HepG2 (cell line): ENCODE data around the gene PCSK6. TPM values are rescaled to one million over a fixed set of nuclear protein-coding genes. Genes with fewer than 3 reads are reported as not detected.

Source experiments
- ATAC-seq: fragments of 200-7000 bp; cut with Tn5 transposase; 3 replicates; pipeline ENCODE4 v1.9.1; 2020; ENCODE audit warnings: mild to moderate bottlenecking, moderate library complexity
- BruUV-seq: library from RNA; stranded (reverse); fragments of 400-500 nt; replicated peaks from 2 replicates; lab custom pipeline; 2021; lab: Mats Ljungman, UMichigan
- CTCF ChIA-PET: fragments of 300-600 bp; formaldehyde crosslinking; extraction: SDS; loops from one replicate; lab custom pipeline; 2021; ENCODE audit warnings: low total read pairs, inconsistent platforms, low intra/inter-chr PET ratio; lab: Yijun Ruan, JAX
- POLR2A ChIA-PET: fragments of 350-600 bp; sonication (Branson Sonifier 250); formaldehyde crosslinking; loops from one replicate; lab custom pipeline; 2020; ENCODE audit warnings: antibody characterized with exemption, inconsistent platforms; lab: Yijun Ruan, JAX
- DNase-seq: peaks from one replicate; pipeline ENCODE4 v3.0.0-alpha.2; 2015; ENCODE audit warnings: low spot score
- FAIRE-seq: peaks from 3 replicates; lab custom pipeline; 2011; peaks lifted over from hg19 to GRCh38; lab: Jason Lieb, UNC
- H2AFZ ChIP-seq: one replicate; pipeline ENCODE4 v1.6.1; 2011; ENCODE audit warnings: low read length, inconsistent platforms
- H3K27ac ChIP-seq: fragments of 300-600 bp; 3 replicates; pipeline ENCODE4 v1.8.0; 2011; ENCODE audit warnings: mixed run types, mild to moderate bottlenecking, mixed read lengths, low read length, inconsistent platforms; ENCODE audit not compliant: insufficient read depth; ENCODE audit errors: extremely low read length
- H3K27me3 ChIP-seq, 2 experiments: fragments of 200-600 bp in 1 of 2; 2 replicates in 1 of 2; 3 replicates in 1 of 2; pipeline versions ENCODE4 v1.6.0 to v1.8.0; 2011; ENCODE audit warnings: low read length in 2 of 2, mild to moderate bottlenecking in 2 of 2, moderate library complexity in 2 of 2, inconsistent platforms in 1 of 2; ENCODE audit not compliant: insufficient read depth in 2 of 2, control insufficient read depth in 1 of 2
- H3K36me3 ChIP-seq, 2 experiments: fragments of 200-600 bp in 1 of 2; replicated peaks in 1 of 2; 2 replicates in 1 of 2; 3 replicates in 1 of 2; pipeline versions ENCODE4 v1.5.1 to v1.8.0; 2011; ENCODE audit warnings: low read length in 2 of 2, inconsistent platforms in 1 of 2; ENCODE audit not compliant: insufficient read depth in 2 of 2, control insufficient read depth in 1 of 2
- H3K4me1 ChIP-seq: 2 replicates; pipeline ENCODE4 v1.5.1; 2012; ENCODE audit warnings: low read length, inconsistent platforms; ENCODE audit not compliant: insufficient read depth
- H3K4me2 ChIP-seq: 2 replicates; pipeline ENCODE4 v1.6.0; 2011; ENCODE audit warnings: low read depth, low read length, inconsistent platforms
- H3K4me3 ChIP-seq, 3 experiments: fragments of 200-600 bp in 1 of 3; sonication (generic), shearing (Covaris generic) in 1 of 3; replicated peaks in 1 of 3; 2 replicates each; pipeline ENCODE4 v1.5.1; 2011 to 2016; ENCODE audit warnings: low read length in 3 of 3, inconsistent platforms in 2 of 3, low read depth in 2 of 3, mild to moderate bottlenecking in 2 of 3, control low read depth in 1 of 3, mixed read lengths in 1 of 3; ENCODE audit not compliant: insufficient read depth in 1 of 3
- H3K79me2 ChIP-seq: one replicate; pipeline ENCODE4 v1.6.1; 2011; ENCODE audit warnings: low read length, inconsistent platforms; ENCODE audit not compliant: insufficient read depth
- H3K9ac ChIP-seq: 2 replicates; pipeline ENCODE4 v1.6.0; 2011; ENCODE audit warnings: mild to moderate bottlenecking, low read depth, low read length, inconsistent platforms; ENCODE audit not compliant: insufficient read depth
- H3K9me3 ChIP-seq: 2 replicates; pipeline ENCODE4 v1.5.1; 2012; ENCODE audit warnings: mild to moderate bottlenecking, low read length
- H4K20me1 ChIP-seq: 2 replicates; pipeline ENCODE4 v1.6.0; 2011; ENCODE audit warnings: inconsistent platforms, mild to moderate bottlenecking, low read length, moderate library complexity; ENCODE audit not compliant: insufficient read depth
- FUBP1 ChIP-seq: sonication (generic); formaldehyde crosslinking; IDR thresholded peaks from 2 replicates; pipeline ENCODE4 v1.5.1; 2020; ENCODE audit warnings: missing genetic modification reagents, mild to moderate bottlenecking, borderline replicate concordance
- GPN1 ChIP-seq: sonication (generic); formaldehyde crosslinking; IDR thresholded peaks from 2 replicates; pipeline ENCODE4 v1.5.1; 2020; ENCODE audit warnings: missing genetic modification reagents, borderline replicate concordance
- MAZ ChIP-seq, 2 experiments: sonication (generic) in 1 of 2; formaldehyde crosslinking in 1 of 2; IDR thresholded peaks; 2 replicates each; pipeline versions ENCODE4 v1.5.0 to v1.6.1; 2012 to 2020; ENCODE audit warnings: low read depth in 2 of 2, mild to moderate bottlenecking in 2 of 2, borderline replicate concordance in 1 of 2, improper control_type of control experiment in 1 of 2, low read length in 1 of 2, missing genetic modification reagents in 1 of 2, moderate library complexity in 1 of 2
- NR2F1 ChIP-seq, 2 experiments: fragments of 450-650 bp in 1 of 2; formaldehyde crosslinking in 1 of 2; IDR thresholded peaks; 2 replicates each; pipeline versions ENCODE4 v1.5.0 to v1.6.1; 2016 to 2020; ENCODE audit warnings: mild to moderate bottlenecking in 1 of 2, missing compliant biosample characterization in 1 of 2, missing genetic modification reagents in 1 of 2, moderate library complexity in 1 of 2
- TSC22D2 ChIP-seq: sonication (generic); formaldehyde crosslinking; IDR thresholded peaks from 2 replicates; pipeline ENCODE4 v1.5.1; 2020; ENCODE audit warnings: missing genetic modification reagents, mild to moderate bottlenecking, borderline replicate concordance
- ZFP1 ChIP-seq: IDR thresholded peaks from 2 replicates; pipeline ENCODE4 v1.6.1; 2016
- ZNF33A ChIP-seq: sonication (generic); formaldehyde crosslinking; IDR thresholded peaks from 2 replicates; pipeline ENCODE4 v1.5.1; 2020; ENCODE audit warnings: missing genetic modification reagents, mild to moderate bottlenecking, moderate library complexity, borderline replicate concordance
- ZNF44 ChIP-seq: sonication (generic); formaldehyde crosslinking; IDR thresholded peaks from 2 replicates; pipeline ENCODE4 v1.5.1; 2020; ENCODE audit warnings: mild to moderate bottlenecking, missing genetic modification reagents
- ZNF772 ChIP-seq: sonication (generic); formaldehyde crosslinking; IDR thresholded peaks from 2 replicates; pipeline ENCODE4 v1.5.0; 2020; ENCODE audit warnings: mild to moderate bottlenecking, missing genetic modification reagents
- WGBS: methylation state at CpG from one replicate; pipeline ENCODE4 v1.1.6; 2017; ENCODE audit warnings: low lambda C conversion rate; 5-methylcytosine and 5-hydroxymethylcytosine counted together
- in situ Hi-C: cut with HindIII; loops from 2 replicates; pipeline ENCODE4 v1.10.0; 2017; ENCODE audit warnings: low pct_unique_long_range_greater_than_20kb; ENCODE audit not compliant: extremely low pct_ligation_motif_present
- intact Hi-C: fragments of 100-400 bp; cut with micrococcal nuclease; formaldehyde crosslinking; loops from one replicate; pipeline ENCODE4 v1.10.0; 2022; ENCODE audit not compliant: unreplicated experiment
- polyA plus RNA-seq, 8 experiments: library from polyadenylated mRNA; depleted of rRNA in 3 of 8; stranded (reverse) in 7 of 8; unstranded in 1 of 8; fragments of >200 nt; fragmentation: Illumina TruSeq in 4 of 8; extraction: Trizol in 4 of 8; gene quantifications; 2 replicates each; pipeline versions ENCODE4 v1.2.1 to v1.2.3, GENCODE V29; 2011 to 2016; ENCODE audit warnings: low read depth in 4 of 8, missing spikeins in 1 of 8, mixed read lengths in 1 of 8; ENCODE audit not compliant: insufficient read depth in 1 of 8
- total RNA-seq, 5 experiments: library from RNA; depleted of rRNA; stranded (reverse); fragments of >200 nt; fragmentation: Illumina TruSeq; extraction: Trizol; gene quantifications; 2 replicates each; pipeline ENCODE4 v1.2.3, GENCODE V29; 2016; ENCODE audit warnings: low read depth in 1 of 5

The PCSK6 gene
- total and polyA plus RNA-seq, 2 of the 13 experiments (the other 11 are each of a cell fraction or from before 2014, with no cell fraction given) = 56.5 to 155 TPM

GRCh38 chr15:101394056-101394630 lies 95.4 kb downstream of the PCSK6 start:
- H3K4me3 ChIP-seq = no peak overlapping the region
- H4K20me1 ChIP-seq = no peaks in the 10 kb centered on the region
- CTCF ChIA-PET = no interaction called here
- DNase-seq = no peak
- TF ChIP-seq NR2F1 (CRISPR knock-in tag; IDR thresholded peaks at IDR 0.05) (no peak), FUBP1 (CRISPR knock-in tag) (no peak), GPN1 (CRISPR knock-in tag) (no peak), ZNF33A (CRISPR knock-in tag) (no peak), MAZ (IDR thresholded peaks at IDR 0.05; ENCODE audit: borderline replicate concordance, low read depth, low read length) (no peak), MAZ (CRISPR knock-in tag; IDR thresholded peaks at IDR 0.05; ENCODE audit: low read depth) (no peak), ZFP1 (CRISPR knock-in tag) (no peak), ZNF772 (CRISPR knock-in tag) (no peak), TSC22D2 (CRISPR knock-in tag) (no peak), ZNF44 (CRISPR knock-in tag) (no peak)
- TF ChIP-seq, all 625 proteins: peak for 0
- WGBS = 95% methylated on average over 12 of the region's 12 CpGs
- intact Hi-C loops (no loop called here), in situ Hi-C loops (no loop called here)
- no peak overlapping the region for H2AFZ ChIP-seq
- H3K27me3 ChIP-seq = no peaks in the 10 kb centered on the region
- H3K4me2 ChIP-seq = no peak overlapping the region
- BruUV-seq = no TSS peak
- POLR2A ChIA-PET = no interaction called here
- no peaks in the 10 kb centered on the region for H3K79me2 ChIP-seq
- FAIRE-seq (no peak), ATAC-seq (no peak)
- H3K27ac ChIP-seq = no peak overlapping the region
- H3K9ac ChIP-seq = no peak overlapping the region
- peaks cover 44 to 94% of the 10 kb centered on the region in 2 experiments for H3K36me3 ChIP-seq
- no peaks in the 10 kb centered on the region for H3K9me3 ChIP-seq
- no peaks in the 10 kb centered on the region for H3K4me1 ChIP-seq
